HG03520 (cell line): ENCODE measurements around the gene SLC35F4.
"Not testable (repeated sequence)": the region's sequence is repeated elsewhere in the genome, so short reads cannot be mapped to it uniquely, and the experiment has no call there.

Experiments used
- ATAC-seq: cut with Tn5 transposase; IDR thresholded peaks from one replicate; pipeline ENCODE4 v1.9.1; 2021; ENCODE audit warnings: mild to moderate bottlenecking, moderate library complexity; ENCODE audit not compliant: unreplicated experiment

SLC35F4 gene

GRCh38 chr14:57732463-57733285 is 133.2 kb downstream of the SLC35F4 start:
- no peak for ATAC-seq

- no peak for ATAC-seq
Observed at GRCh38 chr14:57729208-57730187, 136.4 kb downstream of the SLC35F4 start.

- no peak for ATAC-seq
Observed at GRCh38 chr14:57725399-57726077, 140.4 kb downstream of the SLC35F4 start.

GRCh38 chr14:57722141-57722540 is 143.8 kb downstream of the SLC35F4 start:
- ATAC-seq = not testable (repeated sequence)

GRCh38 chr14:57714487-57714931 is 151.4 kb downstream of the SLC35F4 start:
- no peak for ATAC-seq

GRCh38 chr14:57712698-57713097 is 153.2 kb downstream of the SLC35F4 start:
- no peak for ATAC-seq

- ATAC-seq = no peak
Observed at GRCh38 chr14:57712102-57712501, 153.8 kb downstream of the SLC35F4 start.

GRCh38 chr14:57709909-57710308 is 156.0 kb downstream of the SLC35F4 start:
- no peak for ATAC-seq

- not testable (repeated sequence) for ATAC-seq
Observed at GRCh38 chr14:57709086-57709485, 156.8 kb downstream of the SLC35F4 start.

- ATAC-seq = no peak
Observed at GRCh38 chr14:57707219-57707618, 158.7 kb downstream of the SLC35F4 start.

GRCh38 chr14:57704763-57705162 is 161.1 kb downstream of the SLC35F4 start:
- ATAC-seq = no peak

- no peak for ATAC-seq
Observed at GRCh38 chr14:57699947-57700346, 165.9 kb downstream of the SLC35F4 start.

GRCh38 chr14:57692671-57693070 is 173.2 kb downstream of the SLC35F4 start:
- ATAC-seq = no peak

GRCh38 chr14:57687416-57687815 is 178.5 kb downstream of the SLC35F4 start:
- ATAC-seq = no peak

GRCh38 chr14:57686304-57686703 is 179.6 kb downstream of the SLC35F4 start:
- no peak for ATAC-seq

GRCh38 chr14:57671021-57671420 is 194.9 kb downstream of the SLC35F4 start:
- no peak for ATAC-seq

- no peak for ATAC-seq
Observed at GRCh38 chr14:57660208-57660607, 205.7 kb downstream of the SLC35F4 start.

GRCh38 chr14:57659052-57659451 is 206.8 kb downstream of the SLC35F4 start:
- no peak for ATAC-seq

- ATAC-seq = no peak
Observed at GRCh38 chr14:57657487-57657886, 208.4 kb downstream of the SLC35F4 start.

GRCh38 chr14:57656853-57657252 is 209.0 kb downstream of the SLC35F4 start:
- ATAC-seq = no peak

GRCh38 chr14:57652769-57653168 is 213.1 kb downstream of the SLC35F4 start:
- no peak for ATAC-seq
